C4-2B (cell line): Measurements from ENCODE around the gene PHYKPL.

Source experiments
- H3K27ac ChIP-seq: fragments of 450-650 bp; 2 replicates; pipeline ENCODE4 v1.5.1; 2017
- CTCF ChIP-seq: fragments of 450-650 bp; conservative IDR thresholded peaks from 2 replicates; pipeline ENCODE4 v1.5.1; 2017; ENCODE audit warnings: mild to moderate bottlenecking
- ZFX ChIP-seq: fragments of 450-650 bp; IDR thresholded peaks from 2 replicates; pipeline ENCODE4 v1.6.1; 2017

PHYKPL gene

DNA sequence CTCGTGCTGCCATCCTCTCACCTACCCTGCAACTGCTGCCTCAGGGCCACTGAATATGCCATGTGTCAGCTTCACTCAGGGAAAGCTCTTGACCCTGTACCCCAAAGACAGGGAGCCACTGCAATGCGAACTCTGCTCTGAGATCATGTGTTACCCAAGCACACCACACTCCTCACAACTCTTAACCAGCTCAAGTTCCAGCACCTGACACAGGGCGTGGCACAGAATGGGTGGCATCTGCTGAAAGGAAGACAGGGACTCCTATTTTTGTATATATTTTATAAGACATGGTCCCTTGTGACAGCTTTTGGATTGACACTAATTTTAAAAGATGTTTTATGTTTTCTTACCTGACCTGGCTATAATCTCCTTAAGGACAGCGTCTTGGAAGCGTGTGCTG lies 10.7 kb downstream of the PHYKPL start:
- no peak for TF ChIP-seq ZFX
- no peak overlapping the region for H3K27ac ChIP-seq

DNA sequence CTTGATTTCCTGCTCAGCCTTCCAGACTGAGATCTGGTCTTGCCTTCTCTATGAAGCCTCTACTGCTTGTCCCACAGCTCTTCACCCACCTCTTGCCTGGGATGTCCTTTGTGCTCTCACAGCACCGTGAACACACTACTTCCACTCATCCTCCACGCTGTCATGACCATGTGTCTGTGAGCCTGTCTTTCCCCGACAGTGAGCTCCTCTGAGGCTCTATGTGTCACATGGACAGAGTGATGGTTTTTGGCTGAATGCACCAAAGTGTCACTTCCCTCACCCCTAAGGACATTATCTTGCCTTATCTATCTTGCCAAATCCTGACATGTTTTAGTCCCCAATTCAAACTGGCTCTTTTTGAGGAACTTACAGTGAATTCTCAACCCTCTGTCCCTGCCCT lies 11.3 kb downstream of the PHYKPL start:
- H3K27ac ChIP-seq, result no peak overlapping the region
- no peak for TF ChIP-seq ZFX
- TF ChIP-seq CTCF, result no peak

- TF ChIP-seq ZFX (no peak), CTCF (no peak)
- H3K27ac ChIP-seq, result no peak overlapping the region
These were observed 13.8 kb downstream of the PHYKPL start for GRCh38 chr5:178218827-178219226.

DNA sequence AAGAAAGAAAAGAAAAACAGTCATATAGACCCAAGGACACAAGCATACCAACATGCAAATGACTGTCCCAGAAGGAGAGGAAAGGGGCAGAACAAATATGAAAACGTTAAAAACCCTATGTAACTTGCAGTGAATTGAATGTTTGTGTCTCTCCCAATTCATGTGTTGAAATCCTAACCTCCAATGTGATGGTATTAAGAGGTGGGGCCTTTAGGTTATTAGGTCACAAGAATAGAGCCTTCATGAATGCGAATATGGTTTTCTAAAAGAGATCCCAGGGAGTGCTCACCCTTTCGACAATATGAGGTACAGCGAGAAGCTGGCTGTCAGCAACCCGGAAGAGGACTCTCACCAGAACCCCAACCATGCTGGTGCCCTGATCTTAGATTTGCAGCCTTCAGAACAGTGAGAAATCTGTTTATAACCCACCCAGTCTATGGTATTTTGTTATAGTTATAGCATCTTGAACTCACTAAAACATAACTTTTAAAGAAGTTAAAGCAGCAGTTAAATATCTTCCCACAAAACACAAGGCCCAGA lies 14.3 kb downstream of the PHYKPL start:
- TF ChIP-seq CTCF (no peak), ZFX (no peak)
- no peak overlapping the region for H3K27ac ChIP-seq

DNA sequence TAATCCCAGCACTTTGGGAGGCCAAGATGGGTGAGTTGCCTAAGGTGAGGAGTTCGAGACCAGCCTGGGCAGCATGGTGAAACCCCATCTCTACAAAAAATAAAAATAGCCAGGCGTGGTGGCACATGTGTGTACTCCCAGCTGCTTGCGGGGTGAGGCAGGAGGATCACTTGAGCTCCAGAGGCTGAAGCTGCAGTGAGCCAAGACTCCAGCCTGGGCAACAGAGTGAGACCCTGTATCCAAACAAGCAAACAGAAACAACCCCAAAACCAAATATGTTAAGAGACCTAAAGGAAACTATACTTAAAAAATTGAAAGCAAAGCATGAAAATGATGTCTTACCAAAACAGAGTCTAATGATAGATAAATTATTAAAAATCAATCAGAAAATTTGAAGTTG lies 15.8 kb downstream of the PHYKPL start:
- no peak for TF ChIP-seq ZFX
- no peak for TF ChIP-seq CTCF
- no peak overlapping the region for H3K27ac ChIP-seq

DNA sequence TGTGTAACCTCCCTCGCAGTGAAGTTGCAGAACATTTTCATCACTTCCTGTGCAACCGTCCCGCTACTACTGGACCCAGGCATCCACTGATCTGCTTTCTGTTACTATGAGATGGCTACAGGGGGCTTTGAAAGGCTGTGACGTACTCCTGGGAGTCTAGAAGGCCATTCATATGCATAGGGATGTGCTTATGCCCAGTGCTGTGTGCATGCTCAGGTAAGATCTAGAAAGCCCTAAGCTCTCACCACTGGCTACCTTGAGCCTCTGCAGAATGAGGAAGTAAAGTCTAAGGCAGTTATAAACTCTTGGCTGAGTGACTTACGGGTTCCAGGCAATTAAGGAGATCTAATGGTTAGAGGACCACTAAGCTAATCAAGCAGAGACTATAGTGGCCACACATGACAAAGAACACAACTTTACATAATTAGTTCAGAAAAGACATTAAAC lies 16.5 kb downstream of the PHYKPL start:
- TF ChIP-seq ZFX (no peak), CTCF (no peak)
- H3K27ac ChIP-seq, result no peak overlapping the region

DNA sequence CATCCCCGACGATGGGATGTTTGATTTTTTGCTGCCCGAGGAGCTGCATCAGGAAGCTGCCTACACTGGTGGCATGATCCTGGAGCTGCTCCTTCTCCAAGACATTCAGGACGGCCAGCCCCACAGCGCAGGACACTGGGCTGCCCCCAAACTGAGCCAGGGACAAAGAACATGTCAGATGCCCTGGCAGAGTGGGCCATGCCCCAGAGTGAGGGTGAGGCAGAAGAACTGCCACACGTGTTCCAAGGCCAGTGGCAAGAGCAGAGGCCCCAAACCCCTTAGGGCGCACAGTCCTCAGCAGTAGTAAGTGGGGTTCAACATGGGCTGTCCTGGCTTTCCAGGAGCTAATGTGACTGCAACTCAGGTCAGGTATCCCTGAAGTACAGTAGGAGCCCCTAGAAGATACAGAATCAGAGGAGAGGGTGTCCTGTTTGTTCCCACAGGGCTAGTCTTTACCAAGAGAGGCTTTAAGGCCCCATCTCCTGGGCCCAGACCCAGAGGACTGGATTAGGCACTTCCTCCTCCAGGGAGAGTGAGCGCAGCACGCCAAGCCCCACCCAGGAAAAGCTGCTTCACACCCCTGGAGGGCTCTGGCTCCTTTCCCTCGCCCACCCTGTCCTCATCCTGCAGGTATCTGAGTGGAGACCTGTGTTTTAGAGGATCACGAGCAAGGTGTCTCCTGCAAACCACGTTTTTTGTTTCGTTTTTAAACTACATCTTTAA lies 17.2 kb downstream of the PHYKPL start:
- no peak for TF ChIP-seq ZFX
- no peak for TF ChIP-seq CTCF
- H3K27ac ChIP-seq, result no peak overlapping the region

GRCh38 chr5:178214160-178214803 lies 18.3 kb downstream of the PHYKPL start:
- no peak overlapping the region for H3K27ac ChIP-seq
- TF ChIP-seq ZFX (no peak), CTCF (no peak)
